ENCODE measurements around the gene DEF6.

- TF ChIP-seq CTCF (IDR thresholded peaks at IDR 0.05) (no peak), EP300 (IDR thresholded peaks at IDR 0.05) (no peak), POLR2A (IDR thresholded peaks at IDR 0.05) (no peak), POLR2AphosphoS5 (IDR thresholded peaks at IDR 0.05) (no peak)
Observed at GRCh38 chr6:35272005-35272404, 25.6 kb upstream of the DEF6 start.
